Fibroblast of skin of right quadriceps (primary cell): Measurements from ENCODE around the gene COL9A3.

Experiments used
- DNase-seq: peaks from one replicate; pipeline ENCODE4 v3.0.0-alpha.2; 2013

The COL9A3 gene

GRCh38 chr20:62824476-62825332 is 7.9 kb downstream of the COL9A3 start:
- peak; percentile 35 for DNase-seq

- no peak for DNase-seq
These were observed 8.6 kb downstream of the COL9A3 start for GRCh38 chr20:62825333-62825985.

- DNase-seq, result no peak
These were observed 9.3 kb downstream of the COL9A3 start for GRCh38 chr20:62825986-62826645.

GRCh38 chr20:62826646-62827310 is 9.9 kb downstream of the COL9A3 start:
- DNase-seq, result no peak

- DNase-seq, result no peak
These were observed 10.6 kb downstream of the COL9A3 start for GRCh38 chr20:62827311-62828038.

GRCh38 chr20:62828051-62828450 is 11.2 kb downstream of the COL9A3 start:
- DNase-seq, result no peak

GRCh38 chr20:62828511-62829230 is 11.8 kb downstream of the COL9A3 start:
- DNase-seq, result no peak

GRCh38 chr20:62829231-62830230 is 12.7 kb downstream of the COL9A3 start:
- DNase-seq, result no peak

- no peak for DNase-seq
These were observed 13.4 kb downstream of the COL9A3 start for GRCh38 chr20:62830251-62830650.

GRCh38 chr20:62830821-62831220 is 14.0 kb downstream of the COL9A3 start:
- DNase-seq, result no peak

- DNase-seq, result no peak
These were observed 14.5 kb downstream of the COL9A3 start for GRCh38 chr20:62831361-62831788.

GRCh38 chr20:62831854-62832211 is 15.0 kb downstream of the COL9A3 start:
- no peak for DNase-seq

- no peak for DNase-seq
These were observed 15.5 kb downstream of the COL9A3 start for GRCh38 chr20:62832212-62832922.

GRCh38 chr20:62832951-62833391 is 16.1 kb downstream of the COL9A3 start:
- DNase-seq, result no peak

GRCh38 chr20:62834967-62835730 is 18.3 kb downstream of the COL9A3 start:
- DNase-seq, result no peak

GRCh38 chr20:62835931-62836861 is 19.3 kb downstream of the COL9A3 start:
- DNase-seq, result no peak

GRCh38 chr20:62836967-62837490 is 20.2 kb downstream of the COL9A3 start:
- DNase-seq, result no peak

GRCh38 chr20:62837790-62838127 is 20.9 kb downstream of the COL9A3 start:
- DNase-seq, result no peak
